HepG2 (cell line): ENCODE results near the gene SCYGR6. TPM values are rescaled to one million over a fixed set of nuclear protein-coding genes. Genes with fewer than 3 reads are reported as not detected.

ENCODE experiments used
- DDIT3 ChIP-seq: sonication (generic); formaldehyde crosslinking; IDR thresholded peaks from 2 replicates; pipeline ENCODE4 v1.4.0; 2020; ENCODE audit warnings: mild to moderate bottlenecking, missing genetic modification reagents
- HNF4A ChIP-seq: sonication (generic); formaldehyde crosslinking; IDR thresholded peaks from 2 replicates; pipeline ENCODE4 v1.4.0; 2020; ENCODE audit warnings: missing genetic modification reagents
- JUNB ChIP-seq: sonication (generic); formaldehyde crosslinking; IDR thresholded peaks from 2 replicates; pipeline ENCODE4 v1.8.0; 2022; ENCODE audit warnings: missing genetic modification reagents, mild to moderate bottlenecking, borderline replicate concordance
- NR2F6 ChIP-seq, 2 experiments: IDR thresholded peaks; 2 replicates each; pipeline ENCODE4 v1.6.1; 2016; ENCODE audit warnings: antibody characterized with exemption in 1 of 2, mild to moderate bottlenecking in 1 of 2
- SIX1 ChIP-seq: sonication (generic); formaldehyde crosslinking; IDR thresholded peaks from 2 replicates; pipeline ENCODE4 v1.4.0; 2020; ENCODE audit warnings: missing genetic modification reagents, borderline replicate concordance
- SOX6 ChIP-seq, 2 experiments: fragments of 450-650 bp in 1 of 2; sonication (generic) in 1 of 2; formaldehyde crosslinking in 1 of 2; IDR thresholded peaks; 2 replicates each; pipeline versions ENCODE4 v1.4.0 to v1.6.1; 2017 to 2020; ENCODE audit warnings: antibody characterized with exemption in 1 of 2, mild to moderate bottlenecking in 1 of 2, missing genetic modification reagents in 1 of 2
- ZFP1 ChIP-seq: IDR thresholded peaks from 2 replicates; pipeline ENCODE4 v1.6.1; 2016
- ZGPAT ChIP-seq: IDR thresholded peaks from 2 replicates; pipeline ENCODE4 v1.6.1; 2016; ENCODE audit warnings: mild to moderate bottlenecking
- ZKSCAN5 ChIP-seq: sonication (generic); formaldehyde crosslinking; IDR thresholded peaks from 2 replicates; pipeline ENCODE4 v1.5.1; 2020; ENCODE audit warnings: mild to moderate bottlenecking, missing genetic modification reagents
- ZNF253 ChIP-seq: sonication (generic); formaldehyde crosslinking; IDR thresholded peaks from 2 replicates; pipeline ENCODE4 v1.8.0; 2022; ENCODE audit warnings: mild to moderate bottlenecking, missing genetic modification reagents, borderline replicate concordance
- ZNF503 ChIP-seq: sonication (generic); formaldehyde crosslinking; IDR thresholded peaks from 2 replicates; pipeline ENCODE4 v1.4.0; 2020; ENCODE audit warnings: missing genetic modification reagents
- ZNF687 ChIP-seq: sonication (generic); formaldehyde crosslinking; IDR thresholded peaks from 2 replicates; pipeline ENCODE4 v1.5.1; 2020; ENCODE audit warnings: mild to moderate bottlenecking, missing genetic modification reagents, moderate library complexity
- polyA plus RNA-seq, 8 experiments: library from polyadenylated mRNA; depleted of rRNA in 3 of 8; stranded (reverse) in 7 of 8; unstranded in 1 of 8; fragments of >200 nt; fragmentation: Illumina TruSeq in 4 of 8; extraction: Trizol in 4 of 8; gene quantifications; 2 replicates each; pipeline versions ENCODE4 v1.2.1 to v1.2.3, GENCODE V29; 2011 to 2016; ENCODE audit warnings: low read depth in 4 of 8, missing spikeins in 1 of 8, mixed read lengths in 1 of 8; ENCODE audit not compliant: insufficient read depth in 1 of 8
- total RNA-seq, 5 experiments: library from RNA; depleted of rRNA; stranded (reverse); fragments of >200 nt; fragmentation: Illumina TruSeq; extraction: Trizol; gene quantifications; 2 replicates each; pipeline ENCODE4 v1.2.3, GENCODE V29; 2016; ENCODE audit warnings: low read depth in 1 of 5

SCYGR6 gene
- total and polyA plus RNA-seq, 2 of the 13 experiments (the other 11 are each of a cell fraction or from before 2014, with no cell fraction given): not detected

- peak; percentile 32; the same call in 1 of the 2 replicates for TF ChIP-seq ZNF687 (CRISPR knock-in tag)
- TF ChIP-seq ZKSCAN5: peak; percentile 94
- TF ChIP-seq SOX6 (IDR thresholded peaks at IDR 0.05): no peak
- peak; percentile 87 for TF ChIP-seq SOX6 (CRISPR knock-in tag; IDR thresholded peaks at IDR 0.05)
- TF ChIP-seq ZNF503 (CRISPR knock-in tag): peak; percentile 20; the same call in 1 of the 2 replicates
- no peak for TF ChIP-seq SIX1 (CRISPR knock-in tag)
- no peak for TF ChIP-seq NR2F6 (IDR thresholded peaks at IDR 0.05)
- peak; percentile 48 for TF ChIP-seq NR2F6 (CRISPR knock-in tag; IDR thresholded peaks at IDR 0.05)
- TF ChIP-seq ZNF253 (CRISPR knock-in tag): no peak
- 0 out of 2 replicates have a peak, but pooled peaks have one; percentile 43 for TF ChIP-seq ZGPAT
- TF ChIP-seq HNF4A: peak; percentile 48
- TF ChIP-seq ZFP1 (CRISPR knock-in tag): no peak
- TF ChIP-seq DDIT3 (CRISPR knock-in tag): no peak
- TF ChIP-seq JUNB (CRISPR knock-in tag): no peak
These were observed 47.7 kb upstream of the SCYGR6 start (continued) for GRCh38 chr2:227772197-227772661.
